Suprapubic skin (tissue), 4 donors: ENCODE measurements around the gene TULP4. TPM values are rescaled to one million over a fixed set of nuclear protein-coding genes. Genes with fewer than 3 reads are reported as not detected.

ENCODE experiments used
- DNase-seq, 2 donors: peaks; one replicate each; pipeline ENCODE4 v3.0.0-alpha.2; 2019; ENCODE audit warnings: low spot score in 2 of 2
- H3K27ac ChIP-seq: fragments of 200-600 bp; sonication (generic); one replicate; pipeline ENCODE4 v1.5.1; 2019
- H3K27me3 ChIP-seq: fragments of 200-600 bp; sonication (generic); one replicate; pipeline ENCODE4 v1.5.1; 2019
- H3K36me3 ChIP-seq: fragments of 200-600 bp; sonication (generic); one replicate; pipeline ENCODE4 v1.5.1; 2019
- H3K4me1 ChIP-seq: fragments of 200-600 bp; sonication (generic); one replicate; pipeline ENCODE4 v1.5.1; 2019
- H3K4me3 ChIP-seq: fragments of 200-600 bp; sonication (generic); one replicate; pipeline ENCODE4 v1.5.1; 2019; ENCODE audit warnings: mild to moderate bottlenecking
- H3K9me3 ChIP-seq: fragments of 200-600 bp; sonication (generic); one replicate; pipeline ENCODE4 v1.5.1; 2019
- EP300 ChIP-seq: sonication (generic); formaldehyde crosslinking; IDR thresholded peaks from one replicate; pipeline ENCODE4 v1.6.1; 2017; ENCODE audit warnings: antibody characterized with exemption
- POLR2A ChIP-seq, 2 donors: fragments of 450-650 bp; IDR thresholded peaks; one replicate each; pipeline ENCODE4 v1.6.1; 2017; ENCODE audit warnings: antibody characterized with exemption in 2 of 2, mild to moderate bottlenecking in 2 of 2, moderate library complexity in 2 of 2
- POLR2AphosphoS5 ChIP-seq, 3 donors: sonication (generic); formaldehyde crosslinking; IDR thresholded peaks; one replicate each; pipeline ENCODE4 v1.6.1; 2017; ENCODE audit warnings: antibody characterized with exemption in 3 of 3
- WGBS: methylation state at CpG from one replicate; pipeline ENCODE4 v1.1.5; 2018; 5-methylcytosine and 5-hydroxymethylcytosine counted together
- total RNA-seq, 4 donors: library from RNA; depleted of rRNA; stranded (reverse); fragments of >200 nt; gene quantifications; one replicate each; pipeline ENCODE4 v1.1.0, GENCODE V29; 2016
- TF ChIP-seq, protein P1 (sequence below), 2 donors: fragments of 200-600 bp in 1 of 2; fragments of 450-650 bp in 1 of 2; sonication (generic) in 1 of 2; IDR thresholded peaks; one replicate each; pipeline ENCODE4 v1.5.1; 2016 to 2019; ENCODE audit warnings: antibody characterized with exemption in 2 of 2, mild to moderate bottlenecking in 1 of 2, moderate library complexity in 1 of 2

The TULP4 gene
- total RNA-seq, result 100 to 1,000 TPM; 123 to 156 (median 132) TPM

DNA sequence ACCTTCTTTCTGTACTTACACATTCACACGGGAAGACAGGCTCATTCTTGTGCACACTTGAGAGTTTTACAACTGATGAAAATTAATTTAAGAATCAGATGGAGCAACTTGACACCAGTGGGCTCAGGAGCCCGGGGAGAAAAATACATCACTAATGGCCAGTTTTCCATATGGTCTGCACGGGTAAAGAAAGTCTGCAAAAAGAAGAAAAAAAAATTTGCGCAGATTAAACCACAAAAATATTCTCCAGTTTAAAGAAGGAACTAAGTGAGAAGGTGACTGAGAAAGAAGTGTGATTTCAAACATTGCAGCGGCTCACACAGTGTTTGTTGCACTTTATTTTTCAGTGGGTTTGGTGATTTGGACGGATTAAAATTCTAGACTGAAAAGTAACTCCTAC, at the start of gene TULP4:
TULP4 (plus strand) TSS at position 301 of the 400 bp plus-strand sequence. CDS start 1,552 bp downstream, outside the sequence.
- Histone ChIP-seq H3K27ac (no peak within 1 kb of the TSS), H3K27me3 (no peaks in the 10 kb centered on the region), H3K4me1 (no peaks in the 10 kb centered on the region), H3K4me3 (no peak within 1 kb of the TSS), H3K9me3 (no peaks in the 10 kb centered on the region), H3K36me3 (peaks cover 28% of the 10 kb centered on the region)
- DNase-seq, result no peak
- TF ChIP-seq POLR2AphosphoS5 (IDR thresholded peaks at IDR 0.05) (no peak), EP300 (no peak), POLR2A (IDR thresholded peaks at IDR 0.05) (no peak)
- TF ChIP-seq, protein P1, sequence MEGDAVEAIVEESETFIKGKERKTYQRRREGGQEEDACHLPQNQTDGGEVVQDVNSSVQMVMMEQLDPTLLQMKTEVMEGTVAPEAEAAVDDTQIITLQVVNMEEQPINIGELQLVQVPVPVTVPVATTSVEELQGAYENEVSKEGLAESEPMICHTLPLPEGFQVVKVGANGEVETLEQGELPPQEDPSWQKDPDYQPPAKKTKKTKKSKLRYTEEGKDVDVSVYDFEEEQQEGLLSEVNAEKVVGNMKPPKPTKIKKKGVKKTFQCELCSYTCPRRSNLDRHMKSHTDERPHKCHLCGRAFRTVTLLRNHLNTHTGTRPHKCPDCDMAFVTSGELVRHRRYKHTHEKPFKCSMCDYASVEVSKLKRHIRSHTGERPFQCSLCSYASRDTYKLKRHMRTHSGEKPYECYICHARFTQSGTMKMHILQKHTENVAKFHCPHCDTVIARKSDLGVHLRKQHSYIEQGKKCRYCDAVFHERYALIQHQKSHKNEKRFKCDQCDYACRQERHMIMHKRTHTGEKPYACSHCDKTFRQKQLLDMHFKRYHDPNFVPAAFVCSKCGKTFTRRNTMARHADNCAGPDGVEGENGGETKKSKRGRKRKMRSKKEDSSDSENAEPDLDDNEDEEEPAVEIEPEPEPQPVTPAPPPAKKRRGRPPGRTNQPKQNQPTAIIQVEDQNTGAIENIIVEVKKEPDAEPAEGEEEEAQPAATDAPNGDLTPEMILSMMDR (IDR thresholded peaks at IDR 0.05), result no peak
- whole genome bisulfite sequencing, result 69% methylated on average over 6 of the region's 6 CpGs

GRCh38 chr6:158262755-158263154, 49.5 kb upstream of the TULP4 start:
- 63% methylated on average over 5 of the region's 5 CpGs for WGBS
- no peaks in the 10 kb centered on the region for H3K4me1 ChIP-seq
- H3K9me3 ChIP-seq, result no peaks in the 10 kb centered on the region
- no peak overlapping the region for H3K27ac ChIP-seq
- H3K36me3 ChIP-seq, result no peaks in the 10 kb centered on the region
- DNase-seq, result no peak
- no peak overlapping the region for H3K4me3 ChIP-seq
- TF ChIP-seq, protein P1 (IDR thresholded peaks at IDR 0.05), result no peak
- TF ChIP-seq POLR2A (IDR thresholded peaks at IDR 0.05), result no peak
- no peak for TF ChIP-seq EP300
- no peak for TF ChIP-seq POLR2AphosphoS5 (IDR thresholded peaks at IDR 0.05)
- H3K27me3 ChIP-seq, result no peaks in the 10 kb centered on the region

GRCh38 chr6:158264180-158264579, 48.1 kb upstream of the TULP4 start:
- no peaks in the 10 kb centered on the region for H3K36me3 ChIP-seq
- no peak overlapping the region for H3K27ac ChIP-seq
- no peak overlapping the region for H3K4me3 ChIP-seq
- no peak for TF ChIP-seq POLR2AphosphoS5 (IDR thresholded peaks at IDR 0.05)
- TF ChIP-seq, protein P1 (IDR thresholded peaks at IDR 0.05), result no peak
- TF ChIP-seq POLR2A (IDR thresholded peaks at IDR 0.05), result no peak
- no peak for TF ChIP-seq EP300
- DNase-seq, result no peak
- H3K9me3 ChIP-seq, result no peaks in the 10 kb centered on the region
- no peaks in the 10 kb centered on the region for H3K27me3 ChIP-seq
- WGBS, result 98% methylated on average over 10 of the region's 10 CpGs
- peaks cover 5% of the 10 kb centered on the region for H3K4me1 ChIP-seq

GRCh38 chr6:158266131-158266530, 46.1 kb upstream of the TULP4 start:
- TF ChIP-seq POLR2AphosphoS5 (IDR thresholded peaks at IDR 0.05) (no peak), EP300 (no peak), POLR2A (IDR thresholded peaks at IDR 0.05) (no peak)
- TF ChIP-seq, protein P1 (IDR thresholded peaks at IDR 0.05), result no peak
- Histone ChIP-seq H3K4me1 (peaks cover 5% of the 10 kb centered on the region), H3K36me3 (no peaks in the 10 kb centered on the region), H3K4me3 (no peak overlapping the region), H3K27me3 (no peaks in the 10 kb centered on the region), H3K9me3 (no peaks in the 10 kb centered on the region), H3K27ac (no peak overlapping the region)
- 98% methylated on average over 9 of the region's 9 CpGs for WGBS
- DNase-seq, result no peak

DNA sequence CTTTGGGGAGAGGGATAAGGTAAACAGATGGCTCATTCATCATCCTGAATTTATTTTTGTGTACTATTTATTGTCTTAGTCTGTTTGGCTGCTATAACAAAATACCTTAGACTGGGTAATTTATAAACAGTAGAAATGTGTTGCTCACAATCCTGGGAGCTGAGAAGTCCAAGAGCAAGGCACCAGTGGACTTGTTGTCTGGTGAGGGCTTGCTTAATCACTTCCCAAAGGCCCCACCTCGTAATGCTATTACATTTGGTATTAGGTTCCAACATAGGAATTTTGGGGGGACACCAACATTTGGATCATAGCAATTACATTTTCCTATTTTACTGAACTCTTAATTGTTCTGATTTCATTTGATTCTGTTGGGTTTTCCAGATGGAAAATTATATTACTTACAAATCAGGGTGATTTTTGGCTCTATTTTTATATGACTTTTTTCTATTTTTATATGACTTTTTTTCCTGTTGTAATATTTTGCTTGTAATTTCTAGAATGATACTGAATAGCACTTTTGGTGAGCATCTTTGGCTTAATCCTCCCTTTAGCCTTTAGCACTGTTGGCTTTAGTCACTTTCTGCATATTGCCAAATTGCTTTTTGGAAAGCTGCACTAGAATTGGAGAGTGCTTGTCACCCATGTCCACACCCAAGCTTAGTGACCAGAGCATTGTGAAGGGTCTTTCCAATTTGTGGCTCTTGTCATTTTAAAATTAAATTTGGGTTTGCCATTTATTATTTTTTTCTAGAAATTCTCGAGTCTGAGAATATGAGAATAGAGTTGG, 43.7 kb upstream of the TULP4 start:
- Histone ChIP-seq H3K9me3 (no peaks in the 10 kb centered on the region), H3K4me3 (no peak overlapping the region), H3K4me1 (peaks cover 5% of the 10 kb centered on the region), H3K27ac (no peak overlapping the region), H3K27me3 (no peaks in the 10 kb centered on the region), H3K36me3 (no peaks in the 10 kb centered on the region)
- TF ChIP-seq, protein P1 (IDR thresholded peaks at IDR 0.05), result no peak
- no peak for TF ChIP-seq POLR2A (IDR thresholded peaks at IDR 0.05)
- TF ChIP-seq POLR2AphosphoS5 (IDR thresholded peaks at IDR 0.05), result no peak
- TF ChIP-seq EP300, result no peak
- no peak for DNase-seq
- 49% methylated on average over 2 of the region's 2 CpGs for WGBS
